HUES64 (cell line): Measurements from ENCODE around the gene SLC30A9.

Experiments
- H3K27ac ChIP-seq: 2 replicates; pipeline ENCODE4 v1.7.0; 2013; ENCODE audit warnings: low read depth, low read length, inconsistent platforms
- H3K27me3 ChIP-seq: 2 replicates; pipeline ENCODE4 v1.6.1; 2013; ENCODE audit warnings: mild to moderate bottlenecking, low read length; ENCODE audit not compliant: insufficient read depth
- H3K36me3 ChIP-seq: 2 replicates; pipeline ENCODE4 v1.6.1; 2013; ENCODE audit warnings: mild to moderate bottlenecking, low read length; ENCODE audit not compliant: insufficient read depth
- H3K4me1 ChIP-seq: 2 replicates; pipeline ENCODE4 v1.6.1; 2013; ENCODE audit warnings: mild to moderate bottlenecking, low read length, moderate library complexity; ENCODE audit not compliant: insufficient read depth
- H3K4me3 ChIP-seq: 2 replicates; pipeline ENCODE4 v1.5.1; 2013; ENCODE audit warnings: mild to moderate bottlenecking, low read length, moderate library complexity
- H3K9ac ChIP-seq: 2 replicates; pipeline ENCODE4 v1.6.1; 2013; ENCODE audit warnings: mild to moderate bottlenecking, low read depth, low read length
- H3K9me3 ChIP-seq: 2 replicates; pipeline ENCODE4 v1.6.1; 2013; ENCODE audit warnings: low read depth, low read length; ENCODE audit not compliant: insufficient read depth
- WGBS: fragments of 150-250, 120-280 bp; methylation state at CpG from one replicate; pipeline ENCODE4 v1.1.7; 2013; ENCODE audit warnings: missing lambda C conversion rate; 5-methylcytosine and 5-hydroxymethylcytosine counted together

The SLC30A9 gene

GRCh38 chr4:41999321-41999720, 9.0 kb downstream of the SLC30A9 start:
- no peaks in the 10 kb centered on the region for H3K27me3 ChIP-seq
- no peak overlapping the region for H3K27ac ChIP-seq
- no peaks in the 10 kb centered on the region for H3K4me1 ChIP-seq
- H3K9ac ChIP-seq: no peak overlapping the region
- H3K36me3 ChIP-seq: peaks cover 27% of the 10 kb centered on the region
- H3K9me3 ChIP-seq: no peaks in the 10 kb centered on the region
- H3K4me3 ChIP-seq: no peak overlapping the region

- H3K9ac ChIP-seq: no peak overlapping the region
- no peak overlapping the region for H3K27ac ChIP-seq
- WGBS: 94% methylated on average over 3 of the region's 3 CpGs
- H3K4me1 ChIP-seq: no peaks in the 10 kb centered on the region
- H3K4me3 ChIP-seq: no peak overlapping the region
- no peaks in the 10 kb centered on the region for H3K27me3 ChIP-seq
- H3K36me3 ChIP-seq: peaks cover 44% of the 10 kb centered on the region
- no peaks in the 10 kb centered on the region for H3K9me3 ChIP-seq
Measured at GRCh38 chr4:42008011-42008786, 17.9 kb downstream of the SLC30A9 start.

GRCh38 chr4:42015438-42015837, 25.1 kb downstream of the SLC30A9 start:
- Histone ChIP-seq H3K27me3 (no peaks in the 10 kb centered on the region), H3K4me3 (no peak overlapping the region), H3K36me3 (peaks cover 16% of the 10 kb centered on the region), H3K9ac (no peak overlapping the region), H3K27ac (no peak overlapping the region), H3K9me3 (no peaks in the 10 kb centered on the region), H3K4me1 (no peaks in the 10 kb centered on the region)
- WGBS: 96% methylated on average over 2 of the region's 2 CpGs

- 100% methylated on average over 1 of the region's 2 CpGs for WGBS
- H3K4me1 ChIP-seq: no peaks in the 10 kb centered on the region
- no peaks in the 10 kb centered on the region for H3K27me3 ChIP-seq
- H3K9me3 ChIP-seq: no peaks in the 10 kb centered on the region
- H3K36me3 ChIP-seq: peaks cover 37% of the 10 kb centered on the region
- H3K27ac ChIP-seq: no peak overlapping the region
- H3K4me3 ChIP-seq: no peak overlapping the region
- no peak overlapping the region for H3K9ac ChIP-seq
Measured at GRCh38 chr4:42018451-42018850, 28.1 kb downstream of the SLC30A9 start.

- Histone ChIP-seq H3K4me3 (no peak overlapping the region), H3K27ac (no peak overlapping the region)
- WGBS: 100% methylated on average over 1 of the region's 1 CpG
Measured at GRCh38 chr4:42048394-42048793, 58.1 kb downstream of the SLC30A9 start.

GRCh38 chr4:42050516-42051249, 60.4 kb downstream of the SLC30A9 start:
- Histone ChIP-seq H3K27ac (no peak overlapping the region), H3K27me3 (no peaks in the 10 kb centered on the region), H3K9me3 (peaks cover 4% of the 10 kb centered on the region), H3K36me3 (peaks cover 56% of the 10 kb centered on the region), H3K4me3 (no peak overlapping the region), H3K9ac (no peak overlapping the region), H3K4me1 (no peaks in the 10 kb centered on the region)
- WGBS: 96% methylated on average over 3 of the region's 3 CpGs

More at GRCh38 chr4:42048394-42048793, 58.1 kb downstream of the SLC30A9 start:
- Histone ChIP-seq H3K9me3 (peaks cover 4% of the 10 kb centered on the region; the same call in 1 of the 2 replicates), H3K36me3 (peaks cover 50% of the 10 kb centered on the region), H3K27me3 (no peaks in the 10 kb centered on the region), H3K9ac (no peak overlapping the region), H3K4me1 (no peaks in the 10 kb centered on the region)

GRCh38 chr4:42066402-42066801, 76.1 kb downstream of the SLC30A9 start:
- Histone ChIP-seq H3K4me1 (no peaks in the 10 kb centered on the region), H3K27ac (no peak overlapping the region), H3K36me3 (peaks cover 80% of the 10 kb centered on the region), H3K4me3 (no peak overlapping the region), H3K27me3 (no peaks in the 10 kb centered on the region), H3K9ac (no peak overlapping the region), H3K9me3 (no peaks in the 10 kb centered on the region)
- 91% methylated on average over 2 of the region's 2 CpGs for WGBS

GRCh38 chr4:42067264-42067663, 76.9 kb downstream of the SLC30A9 start:
- WGBS: 100% methylated on average over 1 of the region's 2 CpGs
- Histone ChIP-seq H3K4me3 (no peak overlapping the region), H3K27me3 (no peaks in the 10 kb centered on the region), H3K27ac (no peak overlapping the region), H3K9ac (no peak overlapping the region), H3K9me3 (no peaks in the 10 kb centered on the region), H3K36me3 (peaks cover 82% of the 10 kb centered on the region), H3K4me1 (no peaks in the 10 kb centered on the region)

- Histone ChIP-seq H3K27me3 (no peaks in the 10 kb centered on the region), H3K9ac (no peak overlapping the region), H3K36me3 (peaks cover 68% of the 10 kb centered on the region), H3K9me3 (no peaks in the 10 kb centered on the region), H3K27ac (no peak overlapping the region), H3K4me1 (no peaks in the 10 kb centered on the region; the same call in 1 of the 2 replicates), H3K4me3 (no peak overlapping the region)
- 100% methylated on average over 4 of the region's 4 CpGs for WGBS
Measured at GRCh38 chr4:42070463-42070862, 80.1 kb downstream of the SLC30A9 start.

GRCh38 chr4:42074294-42074693, 84.0 kb downstream of the SLC30A9 start:
- no peak overlapping the region for H3K9ac ChIP-seq
- H3K4me1 ChIP-seq: no peaks in the 10 kb centered on the region; the same call in 1 of the 2 replicates
- 90% methylated on average over 1 of the region's 1 CpG for WGBS
- no peaks in the 10 kb centered on the region for H3K9me3 ChIP-seq
- peaks cover 69% of the 10 kb centered on the region for H3K36me3 ChIP-seq
- H3K4me3 ChIP-seq: no peak overlapping the region
- no peaks in the 10 kb centered on the region for H3K27me3 ChIP-seq
- no peak overlapping the region for H3K27ac ChIP-seq

GRCh38 chr4:42078184-42078801, 88.0 kb downstream of the SLC30A9 start:
- Histone ChIP-seq H3K4me3 (no peak overlapping the region), H3K4me1 (no peaks in the 10 kb centered on the region; the same call in 1 of the 2 replicates), H3K27ac (no peak overlapping the region)

More at GRCh38 chr4:42078184-42078801, 88.0 kb downstream of the SLC30A9 start:
- Histone ChIP-seq H3K9ac (no peak overlapping the region), H3K27me3 (no peaks in the 10 kb centered on the region), H3K36me3 (peaks cover 48% of the 10 kb centered on the region), H3K9me3 (no peaks in the 10 kb centered on the region)
